Measurements from ENCODE around the gene BOC.

DNA sequence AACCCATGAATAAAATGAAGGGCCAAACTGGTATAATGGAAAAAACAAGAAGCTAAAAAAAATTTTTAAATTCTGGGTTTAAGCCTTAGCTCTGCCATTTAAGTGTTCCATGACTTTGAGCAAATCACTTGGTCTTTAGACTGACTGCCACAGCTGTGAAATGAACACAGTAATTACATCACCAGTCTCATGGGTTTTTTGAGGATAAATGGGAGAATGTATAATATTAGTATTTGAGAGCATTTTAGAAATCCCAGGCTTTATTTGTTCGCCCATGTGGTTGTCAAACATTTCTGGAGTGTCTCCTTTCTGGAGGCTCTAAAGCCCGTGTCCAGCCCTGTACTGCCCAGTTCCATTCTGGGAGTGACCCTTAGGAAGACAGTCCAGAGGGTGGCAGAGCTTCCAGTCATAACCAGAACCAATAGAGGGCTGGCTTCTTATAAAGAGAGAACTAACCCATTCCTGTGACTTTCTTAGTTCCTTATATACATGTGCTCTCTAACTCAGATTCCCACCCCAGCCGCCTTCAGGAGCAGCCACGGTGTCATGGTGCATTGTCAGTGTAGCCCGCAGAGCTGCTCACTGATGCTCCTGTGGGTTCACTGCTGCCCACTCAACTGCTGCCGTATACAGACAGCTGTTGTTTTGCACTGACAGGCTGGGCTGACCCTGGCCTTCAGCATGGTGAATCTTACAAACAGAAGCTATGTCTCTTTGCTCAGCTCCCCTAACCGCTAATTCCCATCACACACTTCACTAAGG lies 44.7 kb downstream of the BOC start:
- TF ChIP-seq NBN (conservative IDR thresholded peaks at IDR 0.05) (no peak), SRF (IDR thresholded peaks at IDR 0.05; ENCODE audit: low read depth, low read length) (no peak), MAFK (conservative IDR thresholded peaks at IDR 0.05 in 1 of 2, IDR thresholded peaks at IDR 0.05 in 1 of 2; ENCODE audit: low read length in 2 of 2) (no peak), GTF2F1 (IDR thresholded peaks at IDR 0.05; ENCODE audit: low read length) (no peak), SMAD3 (CRISPR knock-in tag; IDR thresholded peaks at IDR 0.05) (no peak), ARNT (IDR thresholded peaks at IDR 0.05) (no peak), YY1 (IDR thresholded peaks at IDR 0.05; ENCODE audit: insufficient read depth, insufficient replicate concordance, low read depth, low read length) (no peak), EZH2 (conservative IDR thresholded peaks at IDR 0.05; ENCODE audit: low read depth, low read length) (no peak), ZNF512B (CRISPR knock-in tag; IDR thresholded peaks at IDR 0.05; ENCODE audit: borderline replicate concordance) (no peak), ZFX (CRISPR knock-in tag; IDR thresholded peaks at IDR 0.05; ENCODE audit: low read depth) (no peak), POLR2A (IDR thresholded peaks at IDR 0.05; ENCODE audit: insufficient read depth in 1 of 2, low read depth in 2 of 2, low read length in 2 of 2) (no peak), CTCF (CRISPR knock-in tag; IDR thresholded peaks at IDR 0.05) (no peak), TARDBP (CRISPR knock-in tag; IDR thresholded peaks at IDR 0.05) (no peak)
- TF ChIP-seq, protein P1, sequence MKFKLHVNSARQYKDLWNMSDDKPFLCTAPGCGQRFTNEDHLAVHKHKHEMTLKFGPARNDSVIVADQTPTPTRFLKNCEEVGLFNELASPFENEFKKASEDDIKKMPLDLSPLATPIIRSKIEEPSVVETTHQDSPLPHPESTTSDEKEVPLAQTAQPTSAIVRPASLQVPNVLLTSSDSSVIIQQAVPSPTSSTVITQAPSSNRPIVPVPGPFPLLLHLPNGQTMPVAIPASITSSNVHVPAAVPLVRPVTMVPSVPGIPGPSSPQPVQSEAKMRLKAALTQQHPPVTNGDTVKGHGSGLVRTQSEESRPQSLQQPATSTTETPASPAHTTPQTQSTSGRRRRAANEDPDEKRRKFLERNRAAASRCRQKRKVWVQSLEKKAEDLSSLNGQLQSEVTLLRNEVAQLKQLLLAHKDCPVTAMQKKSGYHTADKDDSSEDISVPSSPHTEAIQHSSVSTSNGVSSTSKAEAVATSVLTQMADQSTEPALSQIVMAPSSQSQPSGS (CRISPR knock-in tag; IDR thresholded peaks at IDR 0.05), result no peak

Data from HepG2 (cell line).